ENCODE measurements around the gene SORCS2.

SORCS2 gene

DNA sequence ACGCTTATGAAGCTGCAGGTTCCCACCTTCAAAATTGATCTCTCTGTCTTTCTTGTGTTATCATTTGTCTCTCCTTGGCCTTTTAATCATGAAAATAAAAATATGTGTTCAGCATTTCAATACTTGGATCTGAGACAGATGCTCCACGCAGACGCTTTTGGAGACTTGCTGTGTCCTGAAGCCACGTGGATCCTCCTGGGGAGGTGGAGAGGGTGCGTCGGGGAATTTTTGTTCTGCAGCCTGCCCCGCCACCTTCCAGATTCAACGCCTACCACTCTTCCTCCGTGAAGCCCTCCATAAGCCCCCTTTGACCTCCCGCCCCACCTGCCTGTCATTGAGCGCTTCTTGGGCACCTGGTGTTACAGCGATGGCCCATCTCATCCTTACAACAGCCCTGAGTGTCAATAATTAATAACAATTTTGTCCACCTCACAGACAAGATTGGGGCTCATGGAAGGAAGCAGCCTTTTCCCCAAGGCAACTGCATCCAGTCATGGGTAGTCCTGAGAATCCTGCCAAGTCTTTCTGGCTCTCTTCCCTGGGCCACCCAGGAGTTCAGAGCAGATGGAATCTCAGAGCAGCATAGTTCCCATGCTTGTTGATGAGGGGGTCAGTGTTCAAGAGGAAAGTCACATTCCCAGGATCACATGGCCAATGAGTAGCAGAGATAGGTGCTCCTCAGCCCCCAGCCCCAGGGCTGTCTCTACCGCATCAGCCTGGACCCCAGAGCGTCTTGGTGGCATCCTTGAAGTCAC is 415.0 kb downstream of the SORCS2 start:
- no peak for FAIRE-seq

GRCh38 chr4:7608046-7608445 is 415.7 kb downstream of the SORCS2 start:
- no peak for FAIRE-seq

DNA sequence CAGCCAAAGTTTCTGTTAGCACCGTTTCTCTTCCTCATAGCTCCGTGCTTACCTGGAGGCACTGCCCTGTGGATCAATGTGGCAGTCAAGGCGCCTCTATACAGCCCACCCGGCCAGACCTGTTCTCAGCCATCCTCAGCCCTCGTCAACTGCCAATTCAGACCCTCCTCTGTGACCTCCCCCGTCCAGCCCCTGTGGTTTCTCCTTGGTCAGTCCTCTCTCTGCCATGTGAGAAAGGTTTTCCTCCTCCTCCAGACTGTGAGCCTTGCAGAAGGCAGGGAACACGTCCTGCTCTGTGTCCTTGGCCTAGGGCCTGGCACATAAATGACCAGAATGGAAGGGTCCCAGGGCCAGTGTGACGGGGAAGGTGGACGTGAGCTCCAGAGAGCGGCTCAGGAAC is 417.0 kb downstream of the SORCS2 start:
- no peak for FAIRE-seq

GRCh38 chr4:7610022-7610670 is 417.8 kb downstream of the SORCS2 start:
- no peak for FAIRE-seq

- no peak for FAIRE-seq
Measured at GRCh38 chr4:7610841-7611240, 418.5 kb downstream of the SORCS2 start.

- FAIRE-seq = no peak
Measured at GRCh38 chr4:7612311-7612897, 420.1 kb downstream of the SORCS2 start.

- no peak for FAIRE-seq
Measured at GRCh38 chr4:7614350-7614949, 422.1 kb downstream of the SORCS2 start.

GRCh38 chr4:7616193-7616592 is 423.9 kb downstream of the SORCS2 start:
- no peak for FAIRE-seq

GRCh38 chr4:7618361-7618760 is 426.0 kb downstream of the SORCS2 start:
- FAIRE-seq = no peak

DNA sequence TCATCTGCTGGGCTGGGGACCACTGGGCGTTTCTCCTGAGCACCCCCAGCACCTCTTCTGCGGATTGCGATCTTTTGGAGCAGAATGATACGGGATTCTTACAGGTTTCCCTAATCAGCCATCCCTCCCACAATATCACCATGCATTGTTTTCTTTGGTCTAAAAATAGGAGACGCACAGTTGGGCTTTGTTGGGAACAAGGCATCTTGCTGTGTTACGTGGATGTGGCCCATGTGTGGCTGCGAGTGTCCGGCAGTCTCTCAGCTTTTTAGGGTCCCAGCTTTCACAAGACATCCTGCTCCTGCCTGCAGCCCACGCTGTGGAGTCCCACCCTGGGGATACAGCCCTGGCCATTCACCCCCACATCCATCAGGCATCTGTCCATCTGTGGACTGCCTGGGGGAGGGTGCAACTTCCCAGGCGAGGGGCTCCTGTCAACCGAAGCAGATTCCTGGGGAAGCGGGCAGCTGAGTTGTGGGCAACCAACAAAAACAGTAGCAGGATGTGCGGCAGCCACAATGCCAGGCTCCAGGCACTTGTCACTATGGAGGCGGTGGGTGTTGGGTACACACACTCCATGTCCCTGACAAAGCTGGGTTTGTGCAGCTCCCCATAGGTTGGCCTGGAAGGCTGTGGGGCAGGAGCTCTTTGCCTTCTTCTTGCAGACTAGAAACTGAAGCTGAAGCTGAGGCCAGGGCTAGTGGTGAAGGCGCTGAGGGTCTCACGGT is 427.9 kb downstream of the SORCS2 start:
- FAIRE-seq = no peak

DNA sequence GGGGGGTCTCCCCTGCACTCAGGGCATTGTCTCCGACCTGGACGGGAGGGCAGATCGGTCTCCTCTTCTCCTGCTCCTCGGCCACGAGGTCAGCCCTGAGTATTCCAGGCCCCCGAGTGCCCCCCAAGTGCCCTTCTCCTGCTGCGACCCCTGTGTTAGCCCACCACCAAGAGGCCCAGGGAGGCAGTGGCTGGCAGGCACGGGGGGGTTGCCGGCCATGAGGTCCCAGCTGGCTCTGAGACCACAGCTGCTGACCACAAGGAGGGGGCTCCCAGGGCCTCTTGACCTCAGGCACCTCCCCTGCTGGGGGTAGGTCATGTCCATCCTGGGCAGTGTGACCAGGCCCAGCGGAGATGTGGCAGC is 428.5 kb downstream of the SORCS2 start:
- FAIRE-seq = no peak

DNA sequence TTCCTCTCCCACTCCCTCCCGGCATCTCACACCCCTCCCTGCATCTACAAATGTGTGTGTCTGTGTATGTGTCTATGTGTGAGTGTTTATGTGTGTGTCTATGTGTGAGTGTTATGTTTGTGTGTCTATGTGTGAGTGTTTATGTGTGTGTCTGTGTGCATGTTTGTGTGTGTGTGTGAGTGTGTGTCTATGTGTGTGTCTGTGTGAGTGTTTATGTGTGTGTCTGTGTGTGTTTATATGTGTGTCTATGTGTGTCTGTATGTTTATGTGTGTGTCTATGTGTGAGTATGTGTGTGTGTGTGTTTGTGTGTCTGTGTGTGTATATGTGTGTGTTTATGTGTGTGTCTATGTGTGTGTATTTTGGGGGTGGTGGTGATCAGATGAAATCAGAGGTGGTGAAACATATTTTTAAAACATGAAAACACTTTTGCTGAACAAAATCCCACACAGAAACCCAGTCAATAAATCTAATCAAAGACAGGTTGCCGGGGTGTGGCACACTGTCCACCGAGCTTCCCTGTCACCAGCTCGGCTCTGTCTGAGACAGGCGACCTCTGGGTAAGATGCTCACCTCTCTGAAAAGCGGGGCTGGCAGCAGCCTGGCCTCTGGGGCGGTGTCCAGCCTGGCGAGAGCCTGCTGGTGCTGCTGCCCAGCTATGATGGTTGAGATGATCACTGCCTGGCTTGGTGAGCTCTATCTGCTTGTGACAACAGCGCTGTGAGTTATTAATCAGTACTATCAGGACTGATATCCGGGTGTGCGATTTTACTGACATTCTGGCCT is 429.1 kb downstream of the SORCS2 start:
- no peak for FAIRE-seq

GRCh38 chr4:7622371-7622770 is 430.0 kb downstream of the SORCS2 start:
- FAIRE-seq = no peak

GRCh38 chr4:7623468-7623867 is 431.1 kb downstream of the SORCS2 start:
- FAIRE-seq = no peak

DNA sequence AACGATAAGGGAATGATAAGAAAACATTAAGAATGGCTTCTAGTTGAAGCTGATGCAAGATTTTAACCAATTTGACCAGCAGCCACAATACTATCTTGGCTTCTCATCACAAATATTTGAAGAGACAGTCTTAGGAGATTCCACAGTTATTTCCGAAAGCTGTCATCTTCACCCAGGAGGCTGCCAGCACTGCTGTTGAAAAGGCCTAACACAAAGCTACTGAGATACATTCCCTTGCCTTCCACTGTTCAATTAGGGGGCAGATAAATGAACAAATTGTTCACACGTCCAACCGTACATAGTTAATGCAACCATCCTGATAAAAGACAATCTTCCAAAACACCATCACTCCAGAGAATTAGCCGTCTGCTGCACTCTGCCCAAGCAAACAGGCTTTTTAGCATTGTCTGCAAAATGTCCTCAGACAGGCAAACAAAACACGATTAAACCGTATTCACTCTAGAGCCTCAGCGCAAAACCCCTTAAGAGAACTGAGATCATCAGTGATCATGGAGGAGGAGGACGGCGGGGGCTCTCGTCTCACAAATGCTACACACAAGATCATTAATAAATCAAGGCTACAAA is 432.1 kb downstream of the SORCS2 start:
- no peak for FAIRE-seq

GRCh38 chr4:7625071-7625470 is 432.7 kb downstream of the SORCS2 start:
- no peak for FAIRE-seq

- no peak for FAIRE-seq
Measured at GRCh38 chr4:7626531-7626930, 434.2 kb downstream of the SORCS2 start.

GRCh38 chr4:7627251-7628250 is 435.2 kb downstream of the SORCS2 start:
- no peak for FAIRE-seq

GRCh38 chr4:7628432-7628831 is 436.1 kb downstream of the SORCS2 start:
- FAIRE-seq = no peak

GRCh38 chr4:7629501-7630254 is 437.3 kb downstream of the SORCS2 start:
- no peak for FAIRE-seq
